Mesenchymal stem cell (in vitro differentiated cells and primary cell): ENCODE data around the gene HMOX1.

ENCODE experiments used
- DNase-seq: peaks from one replicate; pipeline ENCODE4 v3.0.0-alpha.2; 2013
- H2AFZ ChIP-seq: one replicate; pipeline ENCODE4 v1.6.1; 2013; ENCODE audit warnings: low read depth, mild to moderate bottlenecking, control low read depth, inconsistent platforms, low read length, moderate library complexity
- H2AK5ac ChIP-seq: 2 replicates; pipeline ENCODE4 v1.6.1; 2013; ENCODE audit warnings: low read length, moderate library complexity, mild to moderate bottlenecking, inconsistent platforms; ENCODE audit not compliant: severe bottlenecking
- H2BK120ac ChIP-seq: one replicate; pipeline ENCODE4 v1.6.1; 2013; ENCODE audit warnings: low read depth, mild to moderate bottlenecking, inconsistent platforms, low read length, moderate library complexity
- H2BK12ac ChIP-seq, 2 experiments: one replicate each; pipeline ENCODE4 v1.6.1; 2013; ENCODE audit warnings: inconsistent platforms in 2 of 2, low read length in 2 of 2, mild to moderate bottlenecking in 2 of 2, moderate library complexity in 2 of 2, control low read depth in 1 of 2
- H2BK15ac ChIP-seq: one replicate; pipeline ENCODE4 v1.6.1; 2013; ENCODE audit warnings: mild to moderate bottlenecking, low read depth, inconsistent platforms; ENCODE audit not compliant: poor library complexity, severe bottlenecking
- H2BK5ac ChIP-seq: 2 replicates; pipeline ENCODE4 v1.6.1; 2013; ENCODE audit warnings: low read depth, mild to moderate bottlenecking, low read length, control low read depth, inconsistent platforms; ENCODE audit not compliant: poor library complexity, severe bottlenecking
- H3K14ac ChIP-seq, 2 experiments: one replicate each; pipeline ENCODE4 v1.6.1; 2013; ENCODE audit warnings: inconsistent platforms in 2 of 2, low read length in 2 of 2, control low read depth in 1 of 2, mild to moderate bottlenecking in 1 of 2, moderate library complexity in 1 of 2
- H3K18ac ChIP-seq, 2 experiments: one replicate each; pipeline ENCODE4 v1.6.1; 2013; ENCODE audit warnings: inconsistent platforms in 2 of 2, low read length in 2 of 2, control low read depth in 1 of 2, low read depth in 1 of 2, mild to moderate bottlenecking in 1 of 2
- H3K23ac ChIP-seq, 2 experiments: one replicate each; pipeline ENCODE4 v1.6.1; 2013; ENCODE audit warnings: inconsistent platforms in 2 of 2, low read length in 2 of 2, mild to moderate bottlenecking in 2 of 2, moderate library complexity in 2 of 2, control low read depth in 1 of 2
- H3K27ac ChIP-seq: 2 replicates; pipeline ENCODE4 v1.5.1; 2013; ENCODE audit warnings: mild to moderate bottlenecking, moderate library complexity, low read length, control low read depth, inconsistent platforms; ENCODE audit not compliant: poor library complexity, severe bottlenecking
- H3K27me3 ChIP-seq, 2 experiments: 2 replicates each; pipeline versions ENCODE4 v1.6.1 to v1.7.0; 2013; ENCODE audit warnings: low read length in 2 of 2, mild to moderate bottlenecking in 2 of 2, moderate library complexity in 2 of 2, control low read depth in 1 of 2, inconsistent platforms in 1 of 2; ENCODE audit not compliant: control insufficient read depth in 1 of 2, insufficient read depth in 1 of 2
- H3K36me3 ChIP-seq, 2 experiments: 2 replicates each; pipeline versions ENCODE4 v1.6.1 to v1.7.0; 2013; ENCODE audit warnings: low read length in 2 of 2, control low read depth in 1 of 2, inconsistent platforms in 1 of 2, low read depth in 1 of 2, mild to moderate bottlenecking in 1 of 2; ENCODE audit not compliant: insufficient read depth in 2 of 2, control insufficient read depth in 1 of 2
- H3K4ac ChIP-seq, 2 experiments: one replicate each; pipeline ENCODE4 v1.6.1; 2013; ENCODE audit warnings: inconsistent platforms in 2 of 2, low read length in 2 of 2, mild to moderate bottlenecking in 2 of 2, moderate library complexity in 2 of 2, control low read depth in 1 of 2, low read depth in 1 of 2
- H3K4me1 ChIP-seq: 2 replicates; pipeline ENCODE4 v1.6.1; 2013; ENCODE audit warnings: low read depth, low read length, control low read depth; ENCODE audit not compliant: control insufficient read depth, insufficient read depth
- H3K4me2 ChIP-seq: 2 replicates; pipeline ENCODE4 v1.6.1; 2013; ENCODE audit warnings: low read length, mild to moderate bottlenecking, inconsistent platforms; ENCODE audit not compliant: poor library complexity, severe bottlenecking
- H3K4me3 ChIP-seq, 2 experiments: 2 replicates each; pipeline versions ENCODE4 v1.5.1 to v1.7.0; 2013; ENCODE audit warnings: low read length in 2 of 2, mild to moderate bottlenecking in 2 of 2, control low read depth in 1 of 2, low read depth in 1 of 2; ENCODE audit not compliant: insufficient read depth in 1 of 2
- H3K79me1 ChIP-seq: replicated peaks from 2 replicates; pipeline ENCODE4 v1.6.1; 2013; ENCODE audit warnings: mild to moderate bottlenecking, control low read depth, low read length, inconsistent platforms; ENCODE audit not compliant: poor library complexity, severe bottlenecking
- H3K9ac ChIP-seq: 2 replicates; pipeline ENCODE4 v1.7.0; 2013; ENCODE audit warnings: mild to moderate bottlenecking, low read length, moderate library complexity
- H3K9me3 ChIP-seq: 2 replicates; pipeline ENCODE4 v1.7.0; 2013; ENCODE audit warnings: mild to moderate bottlenecking, low read length; ENCODE audit not compliant: control insufficient read depth
- H4K8ac ChIP-seq: one replicate; pipeline ENCODE4 v1.6.1; 2013; ENCODE audit warnings: inconsistent platforms, mild to moderate bottlenecking, low read length, moderate library complexity
- H4K91ac ChIP-seq: one replicate; pipeline ENCODE4 v1.6.1; 2013; ENCODE audit warnings: mild to moderate bottlenecking, low read length, inconsistent platforms
- WGBS: methylation state at CpG from one replicate; pipeline ENCODE4 v1.1.7; 2013; ENCODE audit warnings: mixed read lengths; 5-methylcytosine and 5-hydroxymethylcytosine counted together

Gene HMOX1

DNA sequence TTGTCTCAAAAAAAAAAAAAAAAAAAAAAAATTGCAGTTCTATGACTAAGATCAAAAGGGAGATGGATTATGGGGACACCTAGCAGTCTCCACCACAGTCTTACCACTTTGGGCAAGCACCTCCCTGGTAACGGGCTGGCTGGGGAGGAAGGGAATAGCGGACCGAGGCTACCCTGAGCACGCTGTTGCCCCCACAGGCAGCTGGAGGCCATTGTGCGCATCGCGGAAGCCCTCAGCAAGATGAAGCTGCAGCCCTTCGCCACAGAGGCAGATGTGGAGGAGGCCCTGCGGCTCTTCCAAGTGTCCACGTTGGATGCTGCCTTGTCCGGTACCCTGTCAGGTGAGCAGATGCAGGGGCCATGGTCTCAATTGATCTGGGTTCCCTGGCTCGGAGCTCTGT is 40.2 kb downstream of the HMOX1 start:
- Histone ChIP-seq H2BK15ac (no peak overlapping the region), H2AK5ac (no peak overlapping the region), H3K23ac (no peak overlapping the region), H3K4me3 (no peak overlapping the region), H4K91ac (no peak overlapping the region), H3K36me3 (peaks cover 64 to 70% of the 10 kb centered on the region in 2 experiments), H3K4ac (no peak overlapping the region), H2AFZ (no peak overlapping the region), H3K79me1 (no peaks in the 10 kb centered on the region), H2BK120ac (no peak overlapping the region), H3K4me2 (no peak overlapping the region), H3K9ac (no peak overlapping the region), H3K27me3 (no peaks in the 10 kb centered on the region), H2BK5ac (no peak overlapping the region), H3K4me1 (peaks cover 10% of the 10 kb centered on the region), H4K8ac (no peak overlapping the region), H3K18ac (no peak overlapping the region), H3K9me3 (no peaks in the 10 kb centered on the region), H2BK12ac (no peak overlapping the region), H3K27ac (no peak overlapping the region), H3K14ac (no peak overlapping the region)
- 94% methylated on average over 12 of the region's 12 CpGs for WGBS
- DNase-seq: no peak

DNA sequence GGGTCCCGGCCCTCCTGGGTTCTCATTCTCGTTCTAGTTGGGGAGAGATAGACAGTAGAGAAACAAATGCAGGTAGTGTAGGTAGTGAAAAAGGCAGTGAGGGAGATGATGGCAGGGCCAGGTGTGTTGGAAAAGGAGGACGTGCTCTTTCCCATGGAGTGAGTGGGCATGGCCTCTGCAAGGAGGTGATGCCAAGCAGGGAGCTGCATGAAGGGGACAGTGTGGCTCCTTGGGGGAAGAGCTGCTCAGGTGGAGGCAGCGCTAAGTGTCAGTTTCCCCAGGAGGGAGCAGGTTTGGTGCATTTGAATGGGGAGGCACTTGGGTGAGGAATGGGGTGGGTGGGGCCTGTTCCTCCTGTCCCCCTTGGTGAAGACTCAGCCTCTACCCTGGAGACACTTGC is 41.2 kb downstream of the HMOX1 start:
- Histone ChIP-seq H2BK5ac (no peak overlapping the region), H3K4me2 (no peak overlapping the region), H2AK5ac (no peak overlapping the region), H2AFZ (no peak overlapping the region), H2BK12ac (no peak overlapping the region), H3K4ac (no peak overlapping the region), H3K36me3 (peaks cover 55 to 62% of the 10 kb centered on the region in 2 experiments), H4K91ac (no peak overlapping the region), H3K23ac (no peak overlapping the region), H3K18ac (no peak overlapping the region), H3K9ac (no peak overlapping the region), H3K27ac (no peak overlapping the region), H3K79me1 (no peaks in the 10 kb centered on the region), H2BK15ac (no peak overlapping the region), H3K14ac (no peak overlapping the region), H4K8ac (no peak overlapping the region), H3K9me3 (no peaks in the 10 kb centered on the region), H3K4me3 (no peak overlapping the region), H3K27me3 (no peaks in the 10 kb centered on the region), H2BK120ac (no peak overlapping the region), H3K4me1 (peaks cover 19% of the 10 kb centered on the region)
- WGBS: 97% methylated on average over 4 of the region's 4 CpGs
- DNase-seq: no peak

DNA sequence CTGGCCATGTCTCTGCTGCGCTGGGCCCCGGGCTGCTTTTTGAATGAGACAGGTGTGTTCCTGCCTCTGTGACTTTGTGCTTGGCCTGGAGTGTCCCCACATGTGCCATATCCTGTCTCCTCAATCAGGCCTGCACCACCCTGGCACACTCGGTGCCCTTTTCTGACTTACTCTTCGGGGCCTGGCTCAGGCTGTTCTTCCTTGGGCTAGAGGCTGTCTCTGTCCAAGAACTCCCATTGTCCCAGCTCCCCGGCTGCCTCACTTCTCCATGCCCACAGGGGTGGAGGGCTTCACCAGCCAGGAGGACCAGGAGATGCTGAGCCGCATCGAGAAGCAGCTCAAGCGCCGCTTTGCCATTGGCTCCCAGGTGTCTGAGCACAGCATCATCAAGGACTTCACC is 42.0 kb downstream of the HMOX1 start:
- Histone ChIP-seq H3K4me2 (no peak overlapping the region), H3K4me3 (no peak overlapping the region), H3K9me3 (no peaks in the 10 kb centered on the region), H3K23ac (no peak overlapping the region), H3K4ac (no peak overlapping the region), H3K36me3 (peaks cover 55% of the 10 kb centered on the region in 2 experiments), H3K18ac (no peak overlapping the region), H2BK12ac (no peak overlapping the region), H2BK15ac (no peak overlapping the region), H2BK5ac (no peak overlapping the region), H4K8ac (no peak overlapping the region), H3K4me1 (peaks cover 19% of the 10 kb centered on the region), H2AFZ (no peak overlapping the region), H3K14ac (no peak overlapping the region), H3K79me1 (no peaks in the 10 kb centered on the region), H2AK5ac (no peak overlapping the region), H3K27ac (no peak overlapping the region), H3K9ac (no peak overlapping the region), H2BK120ac (no peak overlapping the region), H3K27me3 (no peaks in the 10 kb centered on the region), H4K91ac (no peak overlapping the region)
- DNase-seq: no peak
- WGBS: 98% methylated on average over 9 of the region's 9 CpGs

DNA sequence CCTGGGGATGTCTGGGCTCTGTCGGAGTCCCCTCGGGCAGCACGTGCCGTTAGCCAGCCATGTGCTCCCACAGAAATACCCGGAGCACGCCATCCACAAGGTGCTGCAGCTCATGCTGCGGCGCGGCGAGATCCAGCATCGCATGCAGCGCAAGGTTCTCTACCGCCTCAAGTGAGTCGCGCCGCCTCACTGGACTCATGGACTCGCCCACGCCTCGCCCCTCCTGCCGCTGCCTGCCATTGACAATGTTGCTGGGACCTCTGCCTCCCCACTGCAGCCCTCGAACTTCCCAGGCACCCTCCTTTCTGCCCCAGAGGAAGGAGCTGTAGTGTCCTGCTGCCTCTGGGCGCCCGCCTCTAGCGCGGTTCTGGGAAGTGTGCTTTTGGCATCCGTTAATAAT is 43.2 kb downstream of the HMOX1 start:
- no peak overlapping the region for H2BK15ac ChIP-seq
- peaks cover 50 to 52% of the 10 kb centered on the region in 2 experiments for H3K36me3 ChIP-seq
- no peak overlapping the region for H3K27ac ChIP-seq
- H2BK12ac ChIP-seq: no peak overlapping the region
- H3K79me1 ChIP-seq: no peaks in the 10 kb centered on the region
- H3K14ac ChIP-seq: no peak overlapping the region
- H3K27me3 ChIP-seq: no peaks in the 10 kb centered on the region
- H3K4me1 ChIP-seq: peaks cover 19% of the 10 kb centered on the region
- no peak overlapping the region for H2BK120ac ChIP-seq
- WGBS: 94% methylated on average over 26 of the region's 26 CpGs
- no peak overlapping the region for H2AFZ ChIP-seq
- no peak overlapping the region for H3K4me3 ChIP-seq
- no peak overlapping the region for H3K9ac ChIP-seq
- no peak overlapping the region for H2AK5ac ChIP-seq
- H3K9me3 ChIP-seq: no peaks in the 10 kb centered on the region
- H2BK5ac ChIP-seq: no peak overlapping the region
- DNase-seq: no peak
- H4K8ac ChIP-seq: no peak overlapping the region
- H3K4me2 ChIP-seq: no peak overlapping the region
- no peak overlapping the region for H3K18ac ChIP-seq
- no peak overlapping the region for H3K23ac ChIP-seq
- no peak overlapping the region for H3K4ac ChIP-seq
- H4K91ac ChIP-seq: no peak overlapping the region
